Endothelial cell of umbilical vein (primary cell): ENCODE results near the gene TAF5L. TPM values are rescaled to one million over a fixed set of nuclear protein-coding genes. Genes with fewer than 3 reads are reported as not detected.

Experiments used
- BruUV-seq: library from RNA; stranded (reverse); fragments of 400-500 nt; replicated peaks from 2 replicates; lab custom pipeline; 2021; lab: Mats Ljungman, UMichigan
- CTCF ChIA-PET: fragments of 300-600, 350-600 bp; sonication (Branson Sonifier 250); formaldehyde crosslinking; loops from one replicate; lab custom pipeline; 2021; ENCODE audit warnings: antibody characterized with exemption, inconsistent platforms; lab: Charles Lee
- POLR2A ChIA-PET: fragments of 300-600, 350-600 bp; sonication (Branson Sonifier 250); formaldehyde crosslinking; loops from one replicate; lab custom pipeline; 2021; ENCODE audit warnings: antibody characterized with exemption, inconsistent platforms; lab: Charles Lee
- DNase-seq: peaks from one replicate; pipeline ENCODE4 v3.0.0-alpha.2; 2011; ENCODE audit warnings: low read depth, low spot score
- FAIRE-seq: peaks from 2 replicates; lab custom pipeline; 2011; peaks lifted over from hg19 to GRCh38; lab: Jason Lieb, UNC
- H2AFZ ChIP-seq: 2 replicates; pipeline ENCODE4 v1.6.0; 2012; ENCODE audit warnings: low read depth, low read length, control low read depth, inconsistent platforms
- H3K27ac ChIP-seq: 2 replicates; pipeline ENCODE4 v1.5.1; 2011; ENCODE audit warnings: low read depth, mild to moderate bottlenecking, control low read depth, low read length, moderate library complexity; ENCODE audit not compliant: insufficient read depth
- H3K27me3 ChIP-seq, 2 experiments: 2 replicates each; pipeline versions ENCODE4 v1.6.0 to v1.6.1; 2011; ENCODE audit warnings: low read length in 2 of 2, mixed read lengths in 1 of 2; ENCODE audit not compliant: control insufficient read depth in 2 of 2, insufficient read depth in 2 of 2
- H3K36me3 ChIP-seq, 2 experiments: 2 replicates in 1 of 2; 3 replicates in 1 of 2; pipeline ENCODE4 v1.5.1; 2011; ENCODE audit warnings: low read length in 2 of 2, mild to moderate bottlenecking in 1 of 2, moderate library complexity in 1 of 2; ENCODE audit not compliant: control insufficient read depth in 2 of 2, insufficient read depth in 2 of 2; ENCODE audit errors: extremely low read depth in 1 of 2
- H3K4me1 ChIP-seq: 3 replicates; pipeline ENCODE4 v1.5.1; 2011; ENCODE audit warnings: mild to moderate bottlenecking, low read length; ENCODE audit not compliant: control insufficient read depth, insufficient read depth; ENCODE audit errors: extremely low read depth
- H3K4me2 ChIP-seq: 2 replicates; pipeline ENCODE4 v1.6.1; 2011; ENCODE audit warnings: low read length, control low read depth, mixed read lengths; ENCODE audit not compliant: insufficient read depth
- H3K4me3 ChIP-seq, 3 experiments: fragments of 200-600 bp in 1 of 3; sonication (generic), shearing (Covaris generic) in 1 of 3; replicated peaks in 1 of 3; 2 replicates each; pipeline ENCODE4 v1.5.1; 2011 to 2016; ENCODE audit warnings: control low read depth in 3 of 3, low read length in 3 of 3, mild to moderate bottlenecking in 2 of 3, inconsistent platforms in 1 of 3, low read depth in 1 of 3, moderate library complexity in 1 of 3; ENCODE audit not compliant: insufficient read depth in 1 of 3
- H3K79me2 ChIP-seq: 2 replicates; pipeline ENCODE4 v1.6.0; 2012; ENCODE audit warnings: low read length, inconsistent platforms; ENCODE audit not compliant: control insufficient read depth, insufficient read depth
- H3K9ac ChIP-seq: replicated peaks from 2 replicates; pipeline ENCODE3; 2011; ENCODE audit warnings: low read length, control low read depth; ENCODE audit not compliant: insufficient read depth; ENCODE audit errors: extremely low read depth
- H3K9me1 ChIP-seq: replicated peaks from 3 replicates; pipeline ENCODE4 v1.6.0; 2011; ENCODE audit warnings: mild to moderate bottlenecking, low read length; ENCODE audit not compliant: control insufficient read depth, insufficient read depth; ENCODE audit errors: extremely low read depth
- H3K9me3 ChIP-seq: replicated peaks from 2 replicates; pipeline ENCODE4 v1.5.1; 2012; ENCODE audit warnings: low read length, inconsistent platforms; ENCODE audit not compliant: control insufficient read depth, insufficient read depth
- H4K20me1 ChIP-seq: replicated peaks from 2 replicates; pipeline ENCODE3; 2011; ENCODE audit warnings: mild to moderate bottlenecking, low read length; ENCODE audit not compliant: control insufficient read depth, insufficient read depth; ENCODE audit errors: extremely low read depth
- CTCF ChIP-seq, 2 donors: IDR thresholded peaks; 1 replicate in 1 of 2; 2 replicates in 1 of 2; pipeline ENCODE4 v1.5.1; 2011; ENCODE audit warnings: low read length in 2 of 2, mild to moderate bottlenecking in 2 of 2, moderate library complexity in 2 of 2, control low read depth in 1 of 2, inconsistent platforms in 1 of 2, low read depth in 1 of 2; ENCODE audit not compliant: insufficient read depth in 1 of 2; ENCODE audit errors: extremely low read depth in 1 of 2
- FOS ChIP-seq: IDR thresholded peaks from 2 replicates; pipeline ENCODE4 v1.6.1; 2011; ENCODE audit warnings: mild to moderate bottlenecking, low read length, moderate library complexity, borderline replicate concordance; ENCODE audit not compliant: insufficient read depth
- GATA2 ChIP-seq: IDR thresholded peaks from 2 replicates; pipeline ENCODE4 v1.7.0; 2011; ENCODE audit warnings: low read depth, mild to moderate bottlenecking, moderate library complexity, mixed read lengths, low read length; ENCODE audit not compliant: insufficient read length, insufficient read depth
- JUN ChIP-seq: IDR thresholded peaks from 2 replicates; pipeline ENCODE4 v1.6.1; 2011; ENCODE audit warnings: borderline replicate concordance, low read depth; ENCODE audit not compliant: insufficient read length, insufficient read depth
- MAX ChIP-seq: IDR thresholded peaks from 2 replicates; pipeline ENCODE4 v1.6.1; 2011; ENCODE audit not compliant: insufficient read depth, insufficient read length
- MYC ChIP-seq: IDR thresholded peaks from one replicate; pipeline ENCODE4 v1.6.1; 2011; ENCODE audit warnings: mild to moderate bottlenecking, low read depth, low read length
- dilution Hi-C: fragments of 300-500 bp; cut with MboI; formaldehyde crosslinking; loops from one replicate; pipeline ENCODE4 v1.15.0; 2019; ENCODE audit warnings: low sequenced_read_pairs; ENCODE audit not compliant: extremely low pct_ligation_motif_present
- intact Hi-C: fragments of 100-400 bp; cut with micrococcal nuclease; formaldehyde crosslinking; loops from one replicate; pipeline ENCODE4 v1.10.0; 2022
- polyA plus RNA-seq, 4 experiments: library from polyadenylated mRNA; depleted of rRNA in 3 of 4; stranded (reverse) in 3 of 4; unstranded in 1 of 4; fragments of >200 nt; gene quantifications; 2 replicates each; pipeline versions ENCODE4 v1.2.1 to v1.2.3, GENCODE V29; 2011 to 2012; ENCODE audit warnings: missing spikeins in 1 of 4
- total RNA-seq: library from RNA; stranded (reverse); gene quantifications from 2 replicates; pipeline ENCODE4 v1.2.3, GENCODE V29; 2021

Gene TAF5L
- total and polyA plus RNA-seq, 2 donors (not counting 3 experiments of a cell fraction or from before 2014, with no cell fraction given) = 21.1 to 24.8 TPM

- H3K27me3 ChIP-seq = no peaks in the 10 kb centered on the region
- H4K20me1 ChIP-seq = no peaks in the 10 kb centered on the region
- DNase-seq = no peak
- ChIA-PET CTCF (no interaction called here), POLR2A (no interaction called here)
- no TSS peak for BruUV-seq
- H2AFZ ChIP-seq = no peak overlapping the region
- peaks cover 57% of the 10 kb centered on the region for H3K79me2 ChIP-seq
- H3K9me3 ChIP-seq = no peaks in the 10 kb centered on the region
- no peak overlapping the region for H3K4me2 ChIP-seq
- H3K27ac ChIP-seq = no peak overlapping the region
- no peak overlapping the region for H3K4me3 ChIP-seq
- intact Hi-C loops = no loop called here
- H3K9me1 ChIP-seq = no peaks in the 10 kb centered on the region
- peaks cover 11% of the 10 kb centered on the region for H3K4me1 ChIP-seq
- dilution Hi-C loops = no loop called here
- H3K36me3 ChIP-seq = no peaks in the 10 kb centered on the region
- no peak for FAIRE-seq
- no peak overlapping the region for H3K9ac ChIP-seq
- TF ChIP-seq MYC (no peak), CTCF (IDR thresholded peaks at IDR 0.05; ENCODE audit: extremely low read depth in 1 of 2, insufficient read depth in 1 of 2, low read depth in 1 of 2, low read length in 2 of 2) (no peak), JUN (no peak)
These were observed 73.2 kb downstream of the TAF5L start for GRCh38 chr1:229552732-229553131.

- intact Hi-C loops = no loop called here
- peaks cover 39% of the 10 kb centered on the region for H3K79me2 ChIP-seq
- H3K4me1 ChIP-seq = no peaks in the 10 kb centered on the region
- H3K9me1 ChIP-seq = no peaks in the 10 kb centered on the region
- ChIA-PET POLR2A (no interaction called here), CTCF (interaction anchor here (1.2 kb wide), 1 partner anchor 69 kb away, joined by 4 read pairs; no protein-coding TSS in a partner anchor)
- no peak overlapping the region for H3K4me2 ChIP-seq
- H2AFZ ChIP-seq = no peak overlapping the region
- FAIRE-seq = no peak
- no peak overlapping the region for H3K4me3 ChIP-seq
- peaks cover 2 to 3% of the 10 kb centered on the region in 2 experiments for H3K36me3 ChIP-seq
- no peak overlapping the region for H3K27ac ChIP-seq
- no peaks in the 10 kb centered on the region for H3K27me3 ChIP-seq
- BruUV-seq = no TSS peak
- H3K9me3 ChIP-seq = no peaks in the 10 kb centered on the region
- no peak for TF ChIP-seq CTCF (IDR thresholded peaks at IDR 0.05; ENCODE audit: extremely low read depth in 1 of 2, insufficient read depth in 1 of 2, low read depth in 1 of 2, low read length in 2 of 2)
- TF ChIP-seq MYC = no peak
- TF ChIP-seq MAX = no peak
- TF ChIP-seq JUN = no peak
- TF ChIP-seq FOS = no peak
- no peak for TF ChIP-seq GATA2
- H4K20me1 ChIP-seq = no peaks in the 10 kb centered on the region
- H3K9ac ChIP-seq = no peak overlapping the region
- dilution Hi-C loops = no loop called here
- DNase-seq = no peak
These were observed 74.9 kb downstream of the TAF5L start for GRCh38 chr1:229550812-229551567.
